ENCODE data around the gene GRM3. TPM values are rescaled to one million over a fixed set of nuclear protein-coding genes. Genes with fewer than 3 reads are reported as not detected.

Gene GRM3
- total and polyA plus RNA-seq, 5 experiments from 2014 or later, result not detected

GRCh38 chr7:86745013-86745745 lies 101.5 kb downstream of the GRM3 start:
- H3K4me1 Mint-ChIP-seq, result no peaks in the 10 kb centered on the region
- H3K27me3 Mint-ChIP-seq, result peaks cover 0 to 7% (median 0%) of the 10 kb centered on the region in 5 donors
- H3K9me3 Mint-ChIP-seq, result no peaks in the 10 kb centered on the region
- POLR2A ChIA-PET, result no interaction called here
- no peak overlapping the region for H3K27ac Mint-ChIP-seq
- H3K4me3 Mint-ChIP-seq, result no peak overlapping the region
- ATAC-seq (no peak), DNase-seq (no peak)
- no peaks in the 10 kb centered on the region for H3K36me3 Mint-ChIP-seq

DNA sequence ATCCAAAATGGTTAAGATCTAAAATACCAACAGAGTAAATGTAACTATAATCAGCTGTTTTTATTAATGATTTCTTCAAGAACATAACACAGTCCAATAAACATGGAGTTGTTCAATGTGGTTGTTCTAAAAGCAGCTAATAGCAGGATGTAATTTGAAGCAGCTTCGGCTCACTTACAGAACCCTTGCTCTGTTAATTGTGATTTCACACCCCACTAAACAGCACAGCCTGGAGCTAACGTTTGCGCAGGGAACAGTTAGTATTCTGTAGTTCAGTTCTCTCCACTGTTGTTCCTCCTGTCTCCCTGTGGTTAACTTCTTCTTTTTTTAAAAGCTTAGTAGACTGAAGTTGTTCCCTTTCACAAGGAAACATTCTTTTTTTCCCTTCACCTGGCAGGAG lies 104.0 kb downstream of the GRM3 start:
- Mint-ChIP-seq H3K27me3 (peaks cover 0 to 7% (median 0%) of the 10 kb centered on the region in 5 donors), H3K4me1 (no peaks in the 10 kb centered on the region), H3K9me3 (no peaks in the 10 kb centered on the region), H3K4me3 (no peak overlapping the region), H3K27ac (no peak overlapping the region), H3K36me3 (no peaks in the 10 kb centered on the region)
- ATAC-seq (no peak), DNase-seq (no peak)
- POLR2A ChIA-PET, result no interaction called here

DNA sequence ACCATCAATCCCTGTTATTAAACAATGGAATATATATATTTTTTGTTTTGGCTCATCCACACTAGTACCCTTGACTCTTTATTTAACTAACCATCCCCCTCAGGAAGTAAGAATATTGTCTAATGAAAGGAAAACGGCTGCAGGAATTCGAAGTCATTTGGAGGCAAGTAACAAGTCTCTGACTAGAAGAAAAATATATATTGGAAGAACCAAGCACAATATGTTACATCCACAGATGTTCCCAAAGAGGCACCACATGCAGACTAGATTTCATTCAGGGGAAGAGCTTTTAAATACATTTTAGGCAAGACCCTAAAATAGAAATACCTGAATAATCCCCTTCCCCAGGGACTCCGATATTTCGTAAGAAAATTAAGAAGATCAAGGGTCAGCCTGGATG lies 104.5 kb downstream of the GRM3 start:
- Mint-ChIP-seq H3K4me3 (no peak overlapping the region), H3K27me3 (peaks cover 0 to 7% (median 0%) of the 10 kb centered on the region in 5 donors), H3K27ac (no peak overlapping the region), H3K36me3 (no peaks in the 10 kb centered on the region), H3K9me3 (no peaks in the 10 kb centered on the region), H3K4me1 (no peaks in the 10 kb centered on the region)
- POLR2A ChIA-PET, result no interaction called here
- DNase-seq (no peak), ATAC-seq (no peak)

GRCh38 chr7:86748843-86749719 lies 105.4 kb downstream of the GRM3 start:
- no peaks in the 10 kb centered on the region for H3K36me3 Mint-ChIP-seq
- ATAC-seq (no peak), DNase-seq (no peak)
- H3K4me3 Mint-ChIP-seq, result no peak overlapping the region
- no peaks in the 10 kb centered on the region for H3K9me3 Mint-ChIP-seq
- POLR2A ChIA-PET, result no interaction called here
- H3K4me1 Mint-ChIP-seq, result no peaks in the 10 kb centered on the region
- H3K27me3 Mint-ChIP-seq, result peaks cover 0 to 7% (median 0%) of the 10 kb centered on the region in 5 donors
- H3K27ac Mint-ChIP-seq, result no peak overlapping the region

DNA sequence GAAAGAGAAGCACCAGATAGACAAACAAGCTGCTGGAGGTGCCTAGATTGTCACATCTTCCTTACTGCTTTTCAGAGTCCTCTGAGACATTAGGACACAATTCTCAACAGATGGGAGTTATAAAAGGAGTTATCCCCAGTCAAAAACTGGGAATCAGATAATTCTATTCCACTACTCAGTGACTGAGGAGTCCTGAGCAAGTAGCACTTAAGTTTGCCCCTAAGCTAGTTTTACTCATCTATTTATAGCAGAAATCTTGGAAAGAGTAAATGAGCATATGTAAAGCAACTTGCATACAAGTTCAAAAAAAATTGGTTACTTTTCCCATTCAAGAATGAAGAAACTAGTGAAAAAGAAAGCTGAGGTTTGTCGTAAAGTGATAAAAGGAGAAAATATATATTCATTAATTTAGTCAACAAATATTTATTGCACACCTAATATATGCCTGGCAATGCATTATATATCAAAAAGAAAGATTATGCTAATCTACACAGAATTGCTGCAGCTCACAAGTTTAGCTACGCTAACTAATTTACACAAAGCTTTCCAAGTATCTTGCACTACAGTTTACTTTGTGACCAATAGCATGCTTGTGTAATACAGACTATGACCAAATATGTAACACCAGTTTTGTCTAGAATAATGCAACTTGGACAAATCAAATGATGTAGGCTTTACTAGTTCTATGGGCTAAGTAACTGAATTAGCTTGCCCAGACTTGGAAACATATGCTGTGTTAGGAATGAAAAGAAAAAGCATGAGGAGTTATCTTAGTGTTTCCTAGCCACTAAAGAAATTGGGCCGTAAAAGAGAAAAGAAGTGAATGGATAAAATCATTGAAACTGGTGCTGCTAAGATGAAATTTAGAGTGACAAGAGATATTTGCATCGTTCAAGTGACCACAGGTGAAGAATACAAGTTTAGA lies 106.3 kb downstream of the GRM3 start:
- Mint-ChIP-seq H3K27ac (no peak overlapping the region), H3K27me3 (peaks cover 0 to 7% (median 0%) of the 10 kb centered on the region in 5 donors), H3K4me1 (no peaks in the 10 kb centered on the region), H3K4me3 (no peak overlapping the region), H3K36me3 (no peaks in the 10 kb centered on the region), H3K9me3 (no peaks in the 10 kb centered on the region)
- POLR2A ChIA-PET, result no interaction called here
- DNase-seq (no peak), ATAC-seq (no peak)

DNA sequence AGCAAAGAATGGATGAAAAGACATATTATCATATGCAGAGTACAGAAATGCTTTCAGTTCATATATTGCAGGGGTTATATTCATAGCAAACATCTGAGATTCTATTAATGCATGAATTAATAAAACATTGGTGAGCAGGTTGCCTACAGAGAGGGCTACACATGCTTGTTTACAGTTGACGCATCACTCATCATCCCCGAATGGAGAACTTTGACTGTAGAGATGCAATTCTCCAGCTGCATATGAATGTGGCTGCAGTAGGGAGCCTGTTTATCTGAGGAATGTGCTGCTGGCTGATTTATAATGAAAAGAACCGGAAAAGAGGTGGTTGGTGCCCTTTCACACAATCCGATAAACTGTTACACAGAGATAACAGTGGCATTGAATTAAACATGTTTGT lies 116.5 kb downstream of the GRM3 start:
- Mint-ChIP-seq H3K36me3 (no peaks in the 10 kb centered on the region), H3K27me3 (peaks cover 0 to 15% (median 2%) of the 10 kb centered on the region in 5 donors), H3K9me3 (peaks cover 0 to 5% (median 0%) of the 10 kb centered on the region in 9 donors), H3K27ac (no peak overlapping the region), H3K4me3 (no peak overlapping the region), H3K4me1 (no peaks in the 10 kb centered on the region)
- POLR2A ChIA-PET, result no interaction called here
- ATAC-seq (no peak), DNase-seq (no peak)

- Mint-ChIP-seq H3K4me3 (no peak overlapping the region), H3K27me3 (peaks cover 0 to 9% (median 2%) of the 10 kb centered on the region in 5 donors), H3K36me3 (no peaks in the 10 kb centered on the region), H3K27ac (no peak overlapping the region), H3K4me1 (no peaks in the 10 kb centered on the region), H3K9me3 (peaks cover 0 to under 1% (median 0%) of the 10 kb centered on the region in 9 donors)
- DNase-seq, result no peak
- POLR2A ChIA-PET, result no interaction called here
- ATAC-seq, result no peak
Observed at GRCh38 chr7:86762129-86762528, 118.4 kb downstream of the GRM3 start.

GRCh38 chr7:86765931-86766330 lies 122.2 kb downstream of the GRM3 start:
- H3K27ac Mint-ChIP-seq, result no peak overlapping the region
- no peaks in the 10 kb centered on the region for H3K4me1 Mint-ChIP-seq
- H3K4me3 Mint-ChIP-seq, result no peak overlapping the region
- no peak for ATAC-seq
- peaks cover 0 to 4% (median 0%) of the 10 kb centered on the region in 5 donors for H3K27me3 Mint-ChIP-seq
- POLR2A ChIA-PET, result no interaction called here
- H3K36me3 Mint-ChIP-seq, result no peaks in the 10 kb centered on the region
- no peak for DNase-seq
- no peaks in the 10 kb centered on the region for H3K9me3 Mint-ChIP-seq

GRCh38 chr7:86768394-86768793 lies 124.7 kb downstream of the GRM3 start:
- Mint-ChIP-seq H3K36me3 (no peaks in the 10 kb centered on the region), H3K4me1 (no peaks in the 10 kb centered on the region), H3K27ac (no peak overlapping the region), H3K4me3 (no peak overlapping the region), H3K9me3 (no peaks in the 10 kb centered on the region), H3K27me3 (peaks cover 0 to 4% (median 0%) of the 10 kb centered on the region in 5 donors)
- no peak for DNase-seq
- POLR2A ChIA-PET, result no interaction called here
- ATAC-seq, result no peak

DNA sequence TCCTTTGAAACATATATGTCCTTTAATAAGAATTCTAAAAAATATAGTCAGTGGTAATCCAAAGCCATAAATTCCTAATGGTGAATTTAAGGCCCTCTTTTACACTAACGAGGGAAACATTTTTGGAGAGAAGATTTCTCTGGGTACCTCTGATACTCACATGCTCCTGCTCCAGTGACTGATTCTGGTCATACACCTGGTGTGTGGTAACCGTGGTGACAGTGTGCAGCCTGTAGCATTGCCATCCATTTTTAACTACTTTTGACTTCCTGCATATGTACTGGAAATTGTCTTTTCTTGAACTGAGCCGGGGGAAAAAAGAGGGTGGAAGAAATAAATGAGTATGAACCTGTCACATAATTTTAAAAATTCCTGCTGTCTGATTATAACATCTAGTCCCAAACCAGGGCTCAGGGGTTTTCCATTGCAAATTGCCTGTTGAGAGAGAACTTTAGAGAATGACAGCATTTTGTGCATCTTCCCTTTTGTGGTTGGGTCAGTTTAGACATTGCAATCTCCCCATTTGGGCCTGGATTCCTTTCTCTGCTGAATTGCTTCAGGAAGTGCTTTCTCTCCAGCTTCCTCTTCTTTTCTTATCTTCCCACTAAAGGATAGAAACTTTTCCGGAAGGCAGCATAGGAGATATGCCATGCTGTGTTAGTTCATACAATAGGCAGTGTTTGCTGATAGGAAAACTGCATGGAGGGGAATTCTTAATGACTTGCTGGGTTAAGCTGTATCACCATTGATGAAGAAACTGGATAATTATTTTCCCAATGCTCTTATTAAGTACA lies 125.5 kb downstream of the GRM3 start:
- Mint-ChIP-seq H3K27me3 (peaks cover 0 to 3% (median 0%) of the 10 kb centered on the region in 5 donors), H3K9me3 (no peaks in the 10 kb centered on the region), H3K4me3 (no peak overlapping the region), H3K27ac (no peak overlapping the region), H3K36me3 (no peaks in the 10 kb centered on the region), H3K4me1 (no peaks in the 10 kb centered on the region)
- POLR2A ChIA-PET, result no interaction called here
- DNase-seq, result no peak
- no peak for ATAC-seq

GRCh38 chr7:86773309-86773708 lies 129.6 kb downstream of the GRM3 start:
- H3K27me3 Mint-ChIP-seq, result peaks cover 0 to 3% (median 0%) of the 10 kb centered on the region in 5 donors
- no peak overlapping the region for H3K27ac Mint-ChIP-seq
- no peaks in the 10 kb centered on the region for H3K36me3 Mint-ChIP-seq
- DNase-seq (no peak), ATAC-seq (no peak)
- no peak overlapping the region for H3K4me3 Mint-ChIP-seq
- POLR2A ChIA-PET, result no interaction called here
- no peaks in the 10 kb centered on the region for H3K9me3 Mint-ChIP-seq
- no peaks in the 10 kb centered on the region for H3K4me1 Mint-ChIP-seq

- ATAC-seq, result no peak
- H3K27me3 Mint-ChIP-seq, result peaks cover 0 to 2% (median 0%) of the 10 kb centered on the region in 5 donors
- no peaks in the 10 kb centered on the region for H3K4me1 Mint-ChIP-seq
- no peak overlapping the region for H3K27ac Mint-ChIP-seq
- no peaks in the 10 kb centered on the region for H3K36me3 Mint-ChIP-seq
- no peak for DNase-seq
- POLR2A ChIA-PET, result no interaction called here
- no peak overlapping the region for H3K4me3 Mint-ChIP-seq
- no peaks in the 10 kb centered on the region for H3K9me3 Mint-ChIP-seq
Observed at GRCh38 chr7:86775203-86775602, 131.5 kb downstream of the GRM3 start.

Measured in naive thymus-derived CD8-positive, alpha-beta T cell (primary cell).